B cell (primary cell): ENCODE data around the gene TINAG. TPM values are rescaled to one million over a fixed set of nuclear protein-coding genes. Genes with fewer than 3 reads are reported as not detected.

Experiments used
- ATAC-seq: fragments of 200-7000 bp; cut with Tn5 transposase; one replicate; pipeline ENCODE4 v1.10.0; 2021; ENCODE audit warnings: low read depth, mild to moderate bottlenecking, moderate number of reproducible peaks, moderate library complexity
- CTCF ChIA-PET: fragments of 350-600 bp; sonication (Branson Sonifier 250); formaldehyde crosslinking; loops from one replicate; lab custom pipeline; 2021; ENCODE audit warnings: antibody characterized with exemption, inconsistent platforms; lab: Charles Lee
- POLR2A ChIA-PET: fragments of 350-600 bp; sonication (Branson Sonifier 250); formaldehyde crosslinking; loops from one replicate; lab custom pipeline; 2021; ENCODE audit warnings: antibody characterized with exemption; lab: Charles Lee
- DNase-seq: peaks from one replicate; pipeline ENCODE4 v3.0.0; 2013
- H2AFZ ChIP-seq: 2 replicates; pipeline ENCODE4 v1.6.1; 2012; ENCODE audit warnings: mild to moderate bottlenecking, low read depth, low read length; ENCODE audit not compliant: insufficient read depth, poor library complexity, severe bottlenecking
- H3K27ac ChIP-seq, 2 donors: 1 replicate in 1 of 2; 2 replicates in 1 of 2; pipeline ENCODE4 v1.5.1; 2012 to 2013; ENCODE audit warnings: low read length in 2 of 2, mild to moderate bottlenecking in 2 of 2, moderate library complexity in 1 of 2
- H3K27me3 ChIP-seq, 4 experiments: fragments of 200-600 bp in 1 of 4; sonication (generic) in 1 of 4; replicated peaks in 1 of 4; 1 replicate in 2 of 4; 2 replicates in 2 of 4; pipeline versions ENCODE4 v1.6.1 to v1.7.0; 2013 to 2016; ENCODE audit warnings: low read length in 3 of 4, mild to moderate bottlenecking in 2 of 4, mixed read lengths in 1 of 4, moderate library complexity in 1 of 4; ENCODE audit not compliant: insufficient read depth in 4 of 4, control insufficient read depth in 3 of 4; ENCODE audit errors: control extremely low read depth in 1 of 4
- H3K36me3 ChIP-seq, 2 experiments: replicated peaks in 1 of 2; 1 replicate in 1 of 2; 2 replicates in 1 of 2; pipeline versions ENCODE4 v1.6.1 to v1.7.1; 2013; ENCODE audit warnings: low read length in 1 of 2; ENCODE audit not compliant: insufficient read depth in 2 of 2, control insufficient read depth in 1 of 2; ENCODE audit errors: control extremely low read depth in 1 of 2, extremely low read depth in 1 of 2
- H3K4me1 ChIP-seq, 2 donors: fragments of 200-600 bp in 1 of 2; sonication (generic) in 1 of 2; 1 replicate in 1 of 2; 2 replicates in 1 of 2; pipeline versions ENCODE4 v1.5.1 to v1.6.1; 2013 to 2017; ENCODE audit warnings: low read length in 2 of 2; ENCODE audit not compliant: control insufficient read depth in 2 of 2, insufficient read depth in 2 of 2
- H3K4me2 ChIP-seq: replicated peaks from 2 replicates; pipeline ENCODE3; 2012; ENCODE audit warnings: mild to moderate bottlenecking, low read depth, low read length; ENCODE audit not compliant: poor library complexity, severe bottlenecking
- H3K4me3 ChIP-seq, 5 experiments: fragments of 200-600 bp in 1 of 5; sonication (generic) in 1 of 5; 1 replicate in 3 of 5; 2 replicates in 2 of 5; pipeline versions ENCODE4 v1.5.1 to v1.7.0; 2011 to 2016; ENCODE audit warnings: low read length in 4 of 5, mild to moderate bottlenecking in 4 of 5, low read depth in 2 of 5, control low read depth in 1 of 5, moderate library complexity in 1 of 5; ENCODE audit not compliant: insufficient read depth in 1 of 5; ENCODE audit errors: control extremely low read depth in 1 of 5, extremely low read depth in 1 of 5
- H3K79me2 ChIP-seq: fragments of 200-600 bp; sonication (generic); one replicate; pipeline ENCODE4 v1.6.0; 2016; ENCODE audit warnings: low read length; ENCODE audit not compliant: control insufficient read depth, insufficient read depth
- H3K9ac ChIP-seq: fragments of 200-600 bp; sonication (generic); 2 replicates; pipeline ENCODE4 v1.6.1; 2017; ENCODE audit warnings: mild to moderate bottlenecking, low read length, moderate library complexity
- H3K9me3 ChIP-seq, 3 donors: one replicate each; pipeline versions ENCODE4 v1.6.1 to v1.7.1; 2013; ENCODE audit warnings: low read length in 2 of 3; ENCODE audit not compliant: control insufficient read depth in 2 of 3, insufficient read depth in 1 of 3; ENCODE audit errors: control extremely low read depth in 1 of 3
- H4K20me1 ChIP-seq: 2 replicates; pipeline ENCODE4 v1.6.0; 2012; ENCODE audit warnings: mild to moderate bottlenecking, low read length; ENCODE audit not compliant: insufficient read depth, control insufficient read depth, poor library complexity, severe bottlenecking
- H3K27ac Mint-ChIP-seq: one replicate; pipeline ENCODE4 v1.8.0; 2021; ENCODE audit warnings: mixed read lengths
- H3K27me3 Mint-ChIP-seq: one replicate; pipeline ENCODE4 v1.8.0; 2021; ENCODE audit warnings: mixed read lengths
- H3K4me1 Mint-ChIP-seq: one replicate; pipeline ENCODE4 v1.8.0; 2021; ENCODE audit warnings: mixed read lengths
- H3K4me3 Mint-ChIP-seq: one replicate; pipeline ENCODE4 v1.8.0; 2021; ENCODE audit warnings: mixed read lengths
- H3K9me3 Mint-ChIP-seq: one replicate; pipeline ENCODE4 v1.8.0; 2022; ENCODE audit warnings: mixed read lengths; ENCODE audit not compliant: insufficient read depth
- CTCF ChIP-seq: fragments of 200-600 bp; IDR thresholded peaks from one replicate; pipeline ENCODE4 v1.8.0; 2022; ENCODE audit warnings: antibody characterized with exemption, mild to moderate bottlenecking
- EZH2 ChIP-seq: IDR thresholded peaks from 2 replicates; pipeline ENCODE4 v1.6.1; 2012; ENCODE audit warnings: borderline replicate concordance, low read depth, mild to moderate bottlenecking, moderate library complexity, low read length; ENCODE audit not compliant: insufficient read depth, poor library complexity, severe bottlenecking
- WGBS: methylation state at CpG from one replicate; pipeline ENCODE4 v1.1.5; 2013; ENCODE audit warnings: missing lambda C conversion rate; ENCODE audit not compliant: insufficient coverage; 5-methylcytosine and 5-hydroxymethylcytosine counted together
- intact Hi-C: fragments of 100-400 bp; cut with micrococcal nuclease; formaldehyde crosslinking; loops from one replicate; pipeline ENCODE4 v1.10.0; 2022
- polyA minus RNA-seq: library from RNA; depleted of rRNA, polyadenylated mRNA; stranded (reverse); fragments of >200 nt; gene quantifications from 2 replicates; pipeline ENCODE4 v1.2.3, GENCODE V29; 2012
- polyA plus RNA-seq: library from polyadenylated mRNA; depleted of rRNA; stranded (reverse); fragments of >200 nt; gene quantifications from 2 replicates; pipeline ENCODE4 v1.2.3, GENCODE V29; 2012
- total RNA-seq, 2 donors: library from RNA; stranded (reverse); fragments of 120-200 nt in 1 of 2; gene quantifications; 1 replicate in 1 of 2; 2 replicates in 1 of 2; pipeline versions ENCODE4 v1.2.3 to v1.2.4, GENCODE V29; 2013 to 2022

The TINAG gene, protein sequence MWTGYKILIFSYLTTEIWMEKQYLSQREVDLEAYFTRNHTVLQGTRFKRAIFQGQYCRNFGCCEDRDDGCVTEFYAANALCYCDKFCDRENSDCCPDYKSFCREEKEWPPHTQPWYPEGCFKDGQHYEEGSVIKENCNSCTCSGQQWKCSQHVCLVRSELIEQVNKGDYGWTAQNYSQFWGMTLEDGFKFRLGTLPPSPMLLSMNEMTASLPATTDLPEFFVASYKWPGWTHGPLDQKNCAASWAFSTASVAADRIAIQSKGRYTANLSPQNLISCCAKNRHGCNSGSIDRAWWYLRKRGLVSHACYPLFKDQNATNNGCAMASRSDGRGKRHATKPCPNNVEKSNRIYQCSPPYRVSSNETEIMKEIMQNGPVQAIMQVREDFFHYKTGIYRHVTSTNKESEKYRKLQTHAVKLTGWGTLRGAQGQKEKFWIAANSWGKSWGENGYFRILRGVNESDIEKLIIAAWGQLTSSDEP
- not detected in 2 replicates for total RNA-seq
- not detected for total RNA-seq (2013)
- polyA plus RNA-seq = not detected in 2 replicates
- polyA minus RNA-seq = not detected in 2 replicates

DNA sequence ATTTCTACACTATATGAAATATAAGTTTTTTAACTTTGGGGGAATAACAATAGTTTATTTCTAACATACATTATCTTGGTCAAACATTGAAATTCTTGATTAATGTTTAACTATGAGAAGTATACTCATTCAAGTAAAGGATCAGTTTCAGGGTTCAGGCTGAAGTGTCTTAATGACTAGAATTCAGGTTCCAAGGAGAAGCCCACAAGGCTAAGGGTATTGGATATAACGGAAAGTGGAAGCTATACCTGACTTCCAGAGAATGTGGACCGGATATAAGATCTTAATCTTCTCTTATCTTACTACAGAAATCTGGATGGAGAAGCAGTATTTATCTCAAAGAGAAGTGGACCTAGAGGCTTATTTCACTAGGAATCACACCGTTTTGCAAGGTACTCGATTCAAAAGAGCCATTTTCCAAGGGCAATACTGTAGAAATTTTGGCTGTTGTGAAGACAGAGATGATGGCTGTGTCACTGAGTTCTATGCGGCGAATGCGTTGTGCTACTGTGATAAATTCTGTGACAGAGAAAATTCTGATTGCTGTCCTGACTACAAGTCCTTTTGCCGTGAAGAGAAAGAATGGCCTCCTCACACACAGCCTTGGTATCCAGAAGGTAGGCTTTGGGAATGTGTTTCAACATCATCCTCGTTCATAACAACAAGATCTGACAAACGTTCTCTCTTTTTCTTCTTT, at the start of gene TINAG:
Gene TINAG (plus strand): TSS at position 153 of the 697 bp plus-strand sequence. CDS start 110 bp downstream, at position 263.
- ChIA-PET CTCF (no interaction called here), POLR2A (no interaction called here)
- H3K4me3 Mint-ChIP-seq = no peak within 1 kb of the TSS
- H3K4me2 ChIP-seq = no peak within 1 kb of the TSS
- no peaks in the 10 kb centered on the region for H3K4me1 ChIP-seq
- no peaks in the 10 kb centered on the region for H3K9me3 ChIP-seq
- H3K4me3 ChIP-seq = no peak within 1 kb of the TSS
- no peaks in the 10 kb centered on the region for H4K20me1 ChIP-seq
- no peaks in the 10 kb centered on the region for H3K4me1 Mint-ChIP-seq
- no peaks in the 10 kb centered on the region for H3K27me3 ChIP-seq
- 82% methylated on average over 6 of the region's 10 CpGs for WGBS
- DNase-seq (no peak), ATAC-seq (no peak)
- TF ChIP-seq EZH2 (no peak), CTCF (no peak)
- no peaks in the 10 kb centered on the region for H3K79me2 ChIP-seq
- no peak within 1 kb of the TSS for H3K27ac ChIP-seq
- H3K9me3 Mint-ChIP-seq = no peaks in the 10 kb centered on the region
- H3K27me3 Mint-ChIP-seq = no peaks in the 10 kb centered on the region
- no peak within 1 kb of the TSS for H3K9ac ChIP-seq
- H3K36me3 ChIP-seq = no peaks in the 10 kb centered on the region
- H2AFZ ChIP-seq = no peak within 1 kb of the TSS
- intact Hi-C loops = no loop called here
- H3K27ac Mint-ChIP-seq = no peak within 1 kb of the TSS

GRCh38 chr6:54260025-54260424, 48.2 kb upstream of the TINAG start:
- ChIA-PET CTCF (no interaction called here), POLR2A (no interaction called here)
- Mint-ChIP-seq H3K9me3 (no peaks in the 10 kb centered on the region), H3K27me3 (no peaks in the 10 kb centered on the region), H3K4me1 (no peaks in the 10 kb centered on the region), H3K27ac (no peak overlapping the region), H3K4me3 (no peak overlapping the region)
- intact Hi-C loops = no loop called here
- Histone ChIP-seq H2AFZ (no peak overlapping the region), H3K9me3 (no peaks in the 10 kb centered on the region), H3K9ac (no peak overlapping the region), H3K4me2 (no peak overlapping the region), H3K4me1 (no peaks in the 10 kb centered on the region), H3K79me2 (no peaks in the 10 kb centered on the region), H3K27me3 (no peaks in the 10 kb centered on the region), H3K36me3 (no peaks in the 10 kb centered on the region), H4K20me1 (no peaks in the 10 kb centered on the region), H3K4me3 (no peak overlapping the region), H3K27ac (no peak overlapping the region)
- no peak for TF ChIP-seq EZH2
- no peak for TF ChIP-seq CTCF
- ATAC-seq = no peak
- DNase-seq = no peak
